K562 (cell line): ENCODE results near the gene DPH2. TPM values are rescaled to one million over a fixed set of nuclear protein-coding genes. Genes with fewer than 3 reads are reported as not detected.
A peak's percentile ranks its signal among the peaks of the same experiment; 100 is the strongest.

Experiments
- ATAC-seq: fragments of 200-7000 bp; cut with Tn5 transposase; 3 replicates; pipeline ENCODE4 v1.9.1; 2020; ENCODE audit warnings: moderate library complexity
- BruUV-seq: library from RNA; stranded (reverse); fragments of 400-500 nt; replicated peaks from 2 replicates; lab custom pipeline; 2021; lab: Mats Ljungman, UMichigan
- CTCF ChIA-PET: fragments of 300-600 bp; formaldehyde crosslinking; extraction: SDS; loops from one replicate; lab custom pipeline; 2021; ENCODE audit warnings: low intra/inter-chr PET ratio; lab: Yijun Ruan, JAX
- POLR2A ChIA-PET: fragments of 300-600, 350-650 bp; sonication (Branson Sonifier 250); formaldehyde crosslinking; extraction: SDS; loops from one replicate; lab custom pipeline; 2021; ENCODE audit warnings: antibody characterized with exemption, inconsistent platforms; lab: Yijun Ruan, JAX
- DNase-seq, 4 experiments: peaks; one replicate each; pipeline versions ENCODE4 v3.0.0 to v3.0.0-alpha.2; 2011 to 2018; ENCODE audit warnings: low spot score in 3 of 4, mixed read lengths in 3 of 4; ENCODE audit errors: extremely low read depth in 1 of 4
- FAIRE-seq: peaks from 2 replicates; lab custom pipeline; 2011; peaks lifted over from hg19 to GRCh38; lab: Jason Lieb, UNC
- H2AFZ ChIP-seq: 2 replicates; pipeline ENCODE4 v1.6.0; 2011; ENCODE audit warnings: low read depth, low read length, control low read depth, inconsistent platforms
- H3K27ac ChIP-seq: fragments of 200-600 bp; 3 replicates; pipeline ENCODE4 v1.8.0; 2011; ENCODE audit warnings: low read depth, mild to moderate bottlenecking, control low read depth, inconsistent platforms, low read length, moderate library complexity, mixed read lengths; ENCODE audit errors: extremely low read depth
- H3K27me3 ChIP-seq, 2 experiments: fragments of 300-600 bp in 1 of 2; 2 replicates in 1 of 2; 3 replicates in 1 of 2; pipeline versions ENCODE4 v1.6.0 to v1.8.0; 2011; ENCODE audit warnings: inconsistent platforms in 2 of 2, low read length in 2 of 2, mild to moderate bottlenecking in 1 of 2, mixed read lengths in 1 of 2, moderate library complexity in 1 of 2; ENCODE audit not compliant: control insufficient read depth in 2 of 2, insufficient read depth in 2 of 2
- H3K36me3 ChIP-seq: fragments of 300-600 bp; 3 replicates; pipeline ENCODE4 v1.8.0; 2011; ENCODE audit warnings: mild to moderate bottlenecking, low read length, inconsistent platforms; ENCODE audit not compliant: control insufficient read depth, insufficient read depth
- H3K4me1 ChIP-seq, 2 experiments: fragments of 200-600 bp in 1 of 2; replicated peaks in 1 of 2; 2 replicates in 1 of 2; 3 replicates in 1 of 2; pipeline versions ENCODE4 v1.5.1 to v1.8.0; 2011; ENCODE audit warnings: inconsistent platforms in 2 of 2, low read length in 2 of 2, mild to moderate bottlenecking in 1 of 2, mixed read lengths in 1 of 2, moderate library complexity in 1 of 2; ENCODE audit not compliant: control insufficient read depth in 2 of 2, insufficient read depth in 2 of 2
- H3K4me2 ChIP-seq: 2 replicates; pipeline ENCODE4 v1.6.1; 2011; ENCODE audit warnings: low read length, control low read depth, inconsistent platforms, mixed read lengths; ENCODE audit not compliant: insufficient read depth
- H3K4me3 ChIP-seq: fragments of 200-600 bp; sonication (generic), shearing (Covaris generic); 2 replicates; pipeline ENCODE4 v1.5.1; 2016; ENCODE audit warnings: control low read depth, inconsistent platforms
- H3K79me2 ChIP-seq: fragments of 200-600 bp; 3 replicates; pipeline ENCODE4 v1.8.0; 2011; ENCODE audit warnings: low read length, inconsistent platforms; ENCODE audit not compliant: control insufficient read depth, insufficient read depth
- H3K9ac ChIP-seq, 2 experiments: 2 replicates each; pipeline versions ENCODE4 v1.6.0 to v1.6.1; 2011; ENCODE audit warnings: low read depth in 2 of 2, low read length in 2 of 2, control low read depth in 1 of 2, inconsistent platforms in 1 of 2, mild to moderate bottlenecking in 1 of 2, mixed read lengths in 1 of 2; ENCODE audit not compliant: insufficient read depth in 1 of 2
- H3K9me1 ChIP-seq: one replicate; pipeline ENCODE4 v1.6.0; 2011; ENCODE audit warnings: inconsistent platforms, mild to moderate bottlenecking, low read length, moderate library complexity; ENCODE audit not compliant: control insufficient read depth, insufficient read depth
- H3K9me3 ChIP-seq: replicated peaks from 2 replicates; pipeline ENCODE4 v1.5.1; 2011; ENCODE audit warnings: low read depth, low read length, inconsistent platforms; ENCODE audit not compliant: control insufficient read depth, insufficient read depth
- H4K20me1 ChIP-seq: replicated peaks from 2 replicates; pipeline ENCODE4 v1.6.1; 2011; ENCODE audit warnings: low read length, inconsistent platforms, mixed read lengths; ENCODE audit not compliant: control insufficient read depth, insufficient read depth
- CBX5 ChIP-seq: IDR thresholded peaks from 2 replicates; pipeline ENCODE4 v1.6.1; 2014; ENCODE audit warnings: low read depth, borderline replicate concordance
- CREM ChIP-seq: IDR thresholded peaks from 2 replicates; pipeline ENCODE4 v1.6.1; 2014; ENCODE audit warnings: antibody characterized with exemption, low read depth
- CXXC5 ChIP-seq: fragments of 250-450 bp; sonication (Bioruptor Pico); IDR thresholded peaks from 2 replicates; pipeline ENCODE4 v1.8.0; 2022; ENCODE audit warnings: inconsistent platforms, mild to moderate bottlenecking, moderate library complexity
- DMBX1 ChIP-seq: fragments of 250-450 bp; sonication (Bioruptor Pico); IDR thresholded peaks from 2 replicates; pipeline ENCODE4 v1.8.0; 2022; ENCODE audit warnings: inconsistent platforms, mild to moderate bottlenecking, moderate library complexity, borderline replicate concordance
- GABPB1 ChIP-seq: sonication (generic); formaldehyde crosslinking; IDR thresholded peaks from 2 replicates; pipeline ENCODE4 v1.8.0; 2022; ENCODE audit warnings: mild to moderate bottlenecking, missing genetic modification reagents
- MIER1 ChIP-seq: fragments of 450-650 bp; IDR thresholded peaks from 2 replicates; pipeline ENCODE4 v1.6.1; 2016; ENCODE audit warnings: antibody characterized with exemption, mild to moderate bottlenecking, low read depth
- NR2C1 ChIP-seq, 2 experiments: fragments of 450-650 bp; IDR thresholded peaks; 2 replicates each; pipeline ENCODE4 v1.6.1; 2017; ENCODE audit warnings: mild to moderate bottlenecking in 2 of 2, antibody characterized with exemption in 1 of 2, inconsistent platforms in 1 of 2, missing compliant biosample characterization in 1 of 2, missing genetic modification characterization in 1 of 2
- PRMT5 ChIP-seq: sonication (generic); formaldehyde crosslinking; IDR thresholded peaks from 2 replicates; pipeline ENCODE4 v1.5.0; 2020; ENCODE audit warnings: missing genetic modification reagents
- RCOR1 ChIP-seq, 2 experiments: IDR thresholded peaks; 2 replicates each; pipeline ENCODE4 v1.6.1; 2012; ENCODE audit warnings: low read depth in 2 of 2, low read length in 2 of 2, borderline replicate concordance in 1 of 2, improper control_type of control experiment in 1 of 2
- SP1 ChIP-seq: sonication (generic); formaldehyde crosslinking; IDR thresholded peaks from 2 replicates; pipeline ENCODE4 v1.8.1; 2022; ENCODE audit warnings: mild to moderate bottlenecking, missing genetic modification reagents
- YY1 ChIP-seq, 3 experiments: IDR thresholded peaks; 2 replicates each; pipeline ENCODE4 v1.6.1; 2011; ENCODE audit warnings: low read length in 2 of 3, mild to moderate bottlenecking in 2 of 3, moderate library complexity in 2 of 3, borderline replicate concordance in 1 of 3, control low read depth in 1 of 3, low read depth in 1 of 3; ENCODE audit not compliant: insufficient read depth in 3 of 3, insufficient replicate concordance in 2 of 3, control insufficient read depth in 1 of 3, insufficient read length in 1 of 3; ENCODE audit errors: extremely low read depth in 1 of 3
- ZNF184 ChIP-seq: sonication (generic); formaldehyde crosslinking; IDR thresholded peaks from 2 replicates; pipeline ENCODE4 v1.5.0; 2020; ENCODE audit warnings: missing genetic modification reagents
- ZNF695 ChIP-seq: fragments of 450-650 bp; formaldehyde crosslinking; IDR thresholded peaks from 2 replicates; pipeline ENCODE4 v1.4.0; 2020; ENCODE audit warnings: mild to moderate bottlenecking, moderate library complexity
- ZNF766 ChIP-seq: fragments of 200-800 bp; sonication (Bioruptor generic); conservative IDR thresholded peaks from 2 replicates; pipeline ENCODE4 v1.6.1; 2016; ENCODE audit warnings: missing genetic modification characterization, missing compliant biosample characterization
- WGBS: fragments of 100-300 bp; shearing (Covaris generic); methylation state at CpG from one replicate; pipeline ENCODE4 v1.1.6; 2016; ENCODE audit warnings: low coverage, mixed read lengths; ENCODE audit not compliant: insufficient coverage; ENCODE audit errors: missing lambda C conversion rate; 5-methylcytosine and 5-hydroxymethylcytosine counted together
- in situ Hi-C: fragments of 300-500 bp; cut with MboI; formaldehyde crosslinking; loops from 4 replicates; pipeline ENCODE4 v1.15.0; 2018; ENCODE audit warnings: inconsistent platforms, mixed read lengths
- intact Hi-C: fragments of 100-400 bp; cut with micrococcal nuclease; formaldehyde crosslinking; loops from 2 replicates; pipeline ENCODE4 v1.14.2; 2022
- polyA plus RNA-seq, 8 experiments: library from polyadenylated mRNA; depleted of rRNA in 4 of 8; stranded (reverse) in 5 of 8; unstranded in 3 of 8; fragments of >200 nt; fragmentation: Nextera tagmentation in 2 of 8; fragmentation: Illumina TruSeq in 1 of 8; extraction: Ambion mirVana in 2 of 8; extraction: Trizol in 1 of 8; gene quantifications; 2 replicates each; pipeline versions ENCODE4 v1.2.1 to v1.2.3, GENCODE V29; 2011 to 2014; ENCODE audit warnings: inconsistent platforms in 1 of 8, missing spikeins in 1 of 8
- total RNA-seq, 7 experiments: library from RNA; depleted of rRNA in 6 of 7; stranded (reverse); fragments of >200 nt in 6 of 7; fragmentation: Illumina TruSeq in 2 of 7; extraction: Trizol in 2 of 7; gene quantifications; 2 replicates each; pipeline versions ENCODE4 v1.2.1 to v1.2.3, GENCODE V29; 2011 to 2021; ENCODE audit warnings: low replicate concordance in 1 of 7
- TF ChIP-seq, protein P1 (sequence below): sonication (generic); formaldehyde crosslinking; IDR thresholded peaks from 2 replicates; pipeline ENCODE4 v1.8.0; 2022; ENCODE audit warnings: mild to moderate bottlenecking, missing genetic modification reagents
- TF ChIP-seq, protein P2 (sequence below): sonication (generic); formaldehyde crosslinking; IDR thresholded peaks from 2 replicates; pipeline ENCODE4 v1.9.0; 2022; ENCODE audit warnings: mild to moderate bottlenecking, missing genetic modification reagents

DPH2 gene
- total and polyA plus RNA-seq, 9 of the 15 experiments (the other 6 are each of a cell fraction or from before 2014, with no cell fraction given) = 17.9 to 94.1 (median 68.1) TPM

DNA sequence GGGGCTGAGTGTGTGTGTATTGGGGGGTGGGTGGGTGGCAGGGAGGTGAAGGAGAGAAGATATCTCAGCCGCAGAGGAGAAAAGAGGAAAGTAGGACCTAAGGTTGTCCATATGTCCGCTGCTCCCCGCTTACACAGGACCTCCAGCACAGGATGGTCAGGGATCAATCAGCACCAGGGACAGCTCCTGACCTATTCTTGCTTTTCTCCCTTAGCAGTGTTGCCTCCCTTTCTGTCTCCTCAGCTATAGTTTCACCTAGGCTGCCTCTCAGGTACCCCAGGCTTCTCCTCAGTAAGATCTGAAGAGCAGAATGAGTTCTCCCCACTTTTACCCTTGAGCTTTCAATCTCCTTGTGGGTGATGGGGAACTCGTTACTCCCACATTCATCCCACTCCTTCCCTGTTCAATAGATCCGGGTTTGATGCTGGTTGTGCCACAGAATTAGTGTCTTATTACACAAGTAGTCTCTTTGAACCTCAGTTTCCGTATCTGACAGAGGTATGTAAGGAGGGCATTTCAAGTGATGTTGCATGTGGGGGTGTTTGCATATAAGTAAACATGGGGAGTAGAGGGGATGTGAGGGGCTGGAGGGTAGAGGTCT lies 1.4 kb upstream of the DPH2 start:
- in situ Hi-C loops = no loop called here
- FAIRE-seq (peak; percentile 80), ATAC-seq (peak; percentile 38), DNase-seq (peak; percentile 68 to 74 (median 72))
- no TSS peak for BruUV-seq
- POLR2A ChIA-PET = interaction anchor here (0.6 to 0.8 kb wide), 2 partner anchors 19 to 33 kb away, joined by 3 read pairs; no protein-coding TSS in a partner anchor
- no peak overlapping the region for H3K9ac ChIP-seq
- H3K4me2 ChIP-seq = no peak overlapping the region
- intact Hi-C loops = no loop called here
- H4K20me1 ChIP-seq = no peaks in the 10 kb centered on the region
- no peaks in the 10 kb centered on the region for H3K27me3 ChIP-seq
- no peak overlapping the region for H3K4me3 ChIP-seq
- H2AFZ ChIP-seq = no peak overlapping the region
- H3K4me1 ChIP-seq = peaks cover 6 to 25% of the 10 kb centered on the region in 2 experiments; a peak in 4 of 5 replicates
- peaks cover 38% of the 10 kb centered on the region for H3K36me3 ChIP-seq
- 75% methylated on average over 6 of the region's 6 CpGs for WGBS
- no peaks in the 10 kb centered on the region for H3K9me3 ChIP-seq
- CTCF ChIA-PET = no interaction called here
- H3K79me2 ChIP-seq = peaks cover 16% of the 10 kb centered on the region
- no peak overlapping the region for H3K27ac ChIP-seq
- H3K9me1 ChIP-seq = peaks cover 4% of the 10 kb centered on the region
- TF ChIP-seq YY1 (IDR thresholded peaks at IDR 0.05; ENCODE audit: borderline replicate concordance in 1 of 3, control insufficient read depth in 1 of 3, extremely low read depth in 1 of 3, insufficient read depth in 3 of 3, insufficient read length in 1 of 3, insufficient replicate concordance in 2 of 3, low read depth in 1 of 3, low read length in 2 of 3) = no peak
- TF ChIP-seq PRMT5 (CRISPR knock-in tag) = peak; percentile 94; the same call in 1 of the 2 replicates
- TF ChIP-seq CREM = 0 out of 2 replicates have a peak, but pooled peaks have one; percentile 28
- TF ChIP-seq GABPB1 (CRISPR knock-in tag) = peak; percentile 66; the same call in 1 of the 2 replicates
- peak; percentile 38; the same call in 1 of the 2 replicates for TF ChIP-seq CXXC5 (CRISPR knock-in tag)
- no peak for TF ChIP-seq ZNF184 (CRISPR knock-in tag)
- no peak for TF ChIP-seq ZNF695
- TF ChIP-seq SP1 (CRISPR knock-in tag) = no peak
- 0 out of 2 replicates have a peak, but pooled peaks have one; percentile 54 for TF ChIP-seq CBX5
- peak in 1 of 2 experiments; percentile 52; a peak in 1 of 4 replicates for TF ChIP-seq RCOR1 (IDR thresholded peaks at IDR 0.05; ENCODE audit: borderline replicate concordance in 1 of 2, low read depth in 2 of 2, low read length in 2 of 2)
- TF ChIP-seq ZNF766 = peak; percentile 73
- TF ChIP-seq, protein P1, sequence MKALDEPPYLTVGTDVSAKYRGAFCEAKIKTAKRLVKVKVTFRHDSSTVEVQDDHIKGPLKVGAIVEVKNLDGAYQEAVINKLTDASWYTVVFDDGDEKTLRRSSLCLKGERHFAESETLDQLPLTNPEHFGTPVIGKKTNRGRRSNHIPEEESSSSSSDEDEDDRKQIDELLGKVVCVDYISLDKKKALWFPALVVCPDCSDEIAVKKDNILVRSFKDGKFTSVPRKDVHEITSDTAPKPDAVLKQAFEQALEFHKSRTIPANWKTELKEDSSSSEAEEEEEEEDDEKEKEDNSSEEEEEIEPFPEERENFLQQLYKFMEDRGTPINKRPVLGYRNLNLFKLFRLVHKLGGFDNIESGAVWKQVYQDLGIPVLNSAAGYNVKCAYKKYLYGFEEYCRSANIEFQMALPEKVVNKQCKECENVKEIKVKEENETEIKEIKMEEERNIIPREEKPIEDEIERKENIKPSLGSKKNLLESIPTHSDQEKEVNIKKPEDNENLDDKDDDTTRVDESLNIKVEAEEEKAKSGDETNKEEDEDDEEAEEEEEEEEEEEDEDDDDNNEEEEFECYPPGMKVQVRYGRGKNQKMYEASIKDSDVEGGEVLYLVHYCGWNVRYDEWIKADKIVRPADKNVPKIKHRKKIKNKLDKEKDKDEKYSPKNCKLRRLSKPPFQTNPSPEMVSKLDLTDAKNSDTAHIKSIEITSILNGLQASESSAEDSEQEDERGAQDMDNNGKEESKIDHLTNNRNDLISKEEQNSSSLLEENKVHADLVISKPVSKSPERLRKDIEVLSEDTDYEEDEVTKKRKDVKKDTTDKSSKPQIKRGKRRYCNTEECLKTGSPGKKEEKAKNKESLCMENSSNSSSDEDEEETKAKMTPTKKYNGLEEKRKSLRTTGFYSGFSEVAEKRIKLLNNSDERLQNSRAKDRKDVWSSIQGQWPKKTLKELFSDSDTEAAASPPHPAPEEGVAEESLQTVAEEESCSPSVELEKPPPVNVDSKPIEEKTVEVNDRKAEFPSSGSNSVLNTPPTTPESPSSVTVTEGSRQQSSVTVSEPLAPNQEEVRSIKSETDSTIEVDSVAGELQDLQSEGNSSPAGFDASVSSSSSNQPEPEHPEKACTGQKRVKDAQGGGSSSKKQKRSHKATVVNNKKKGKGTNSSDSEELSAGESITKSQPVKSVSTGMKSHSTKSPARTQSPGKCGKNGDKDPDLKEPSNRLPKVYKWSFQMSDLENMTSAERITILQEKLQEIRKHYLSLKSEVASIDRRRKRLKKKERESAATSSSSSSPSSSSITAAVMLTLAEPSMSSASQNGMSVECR (CRISPR knock-in tag) = peak; percentile 54; the same call in 1 of the 2 replicates
- TF ChIP-seq NR2C1 (IDR thresholded peaks at IDR 0.05) = no peak
- TF ChIP-seq NR2C1 (tag; IDR thresholded peaks at IDR 0.05) = 0 out of 2 replicates have a peak, but pooled peaks have one; percentile 43
- TF ChIP-seq DMBX1 (CRISPR knock-in tag) = peak; percentile 63; the same call in 1 of the 2 replicates
- TF ChIP-seq, protein P2, sequence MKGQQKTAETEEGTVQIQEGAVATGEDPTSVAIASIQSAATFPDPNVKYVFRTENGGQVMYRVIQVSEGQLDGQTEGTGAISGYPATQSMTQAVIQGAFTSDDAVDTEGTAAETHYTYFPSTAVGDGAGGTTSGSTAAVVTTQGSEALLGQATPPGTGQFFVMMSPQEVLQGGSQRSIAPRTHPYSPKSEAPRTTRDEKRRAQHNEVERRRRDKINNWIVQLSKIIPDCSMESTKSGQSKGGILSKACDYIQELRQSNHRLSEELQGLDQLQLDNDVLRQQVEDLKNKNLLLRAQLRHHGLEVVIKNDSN (CRISPR knock-in tag) = peak; percentile 20; the same call in 1 of the 2 replicates
- peak; percentile 97 for TF ChIP-seq MIER1
